Measurements from ENCODE around the gene C1QTNF3.
"Not testable (repeated sequence)": the region's sequence is repeated elsewhere in the genome, so short reads cannot be mapped to it uniquely, and the experiment has no call there.

The C1QTNF3 gene

GRCh38 chr5:34031117-34031516 lies 11.9 kb downstream of the C1QTNF3 start:
- DNase-seq (ENCODE audit: low spot score): no peak
- in situ Hi-C loops (cut with MboI; ENCODE audit: low sequenced_read_pairs, unreplicated experiment): no loop called here
- TF ChIP-seq CTCF (IDR thresholded peaks at IDR 0.05; ENCODE audit: borderline replicate concordance, control extremely low read depth, extremely low read depth, insufficient read depth, missing control alignments): no peak

GRCh38 chr5:34030585-34030984 lies 12.4 kb downstream of the C1QTNF3 start:
- DNase-seq (ENCODE audit: low spot score); in situ Hi-C loops (cut with MboI; ENCODE audit: low sequenced_read_pairs, unreplicated experiment): not testable (repeated sequence)

GRCh38 chr5:34030048-34030447 lies 13.0 kb downstream of the C1QTNF3 start:
- DNase-seq (ENCODE audit: low spot score): no peak
- in situ Hi-C loops (cut with MboI; ENCODE audit: low sequenced_read_pairs, unreplicated experiment): no loop called here
- TF ChIP-seq CTCF (IDR thresholded peaks at IDR 0.05; ENCODE audit: borderline replicate concordance, control extremely low read depth, extremely low read depth, insufficient read depth, missing control alignments): no peak

- no peak for TF ChIP-seq CTCF (IDR thresholded peaks at IDR 0.05; ENCODE audit: borderline replicate concordance, control extremely low read depth, extremely low read depth, insufficient read depth, missing control alignments)
- no peak for DNase-seq (ENCODE audit: low spot score)
- in situ Hi-C loops (cut with MboI; ENCODE audit: low sequenced_read_pairs, unreplicated experiment): no loop called here
Observed at GRCh38 chr5:34028349-34028748, 14.7 kb downstream of the C1QTNF3 start.

GRCh38 chr5:34026089-34026761 lies 16.8 kb downstream of the C1QTNF3 start:
- TF ChIP-seq CTCF (IDR thresholded peaks at IDR 0.05; ENCODE audit: borderline replicate concordance, control extremely low read depth, extremely low read depth, insufficient read depth, missing control alignments): no peak
- in situ Hi-C loops (cut with MboI; ENCODE audit: low sequenced_read_pairs, unreplicated experiment): no loop called here
- DNase-seq (ENCODE audit: low spot score): no peak

- in situ Hi-C loops (cut with MboI; ENCODE audit: low sequenced_read_pairs, unreplicated experiment): loop anchor here (25.0 kb wide), 1 partner anchor 165 kb away; no protein-coding TSS in a partner anchor
- peak; percentile 33 for DNase-seq (ENCODE audit: low spot score)
- TF ChIP-seq CTCF (IDR thresholded peaks at IDR 0.05; ENCODE audit: borderline replicate concordance, control extremely low read depth, extremely low read depth, insufficient read depth, missing control alignments): no peak
Observed at GRCh38 chr5:34022121-34022705, 20.8 kb downstream of the C1QTNF3 start.

- no peak for DNase-seq (ENCODE audit: low spot score)
- no peak for TF ChIP-seq CTCF (IDR thresholded peaks at IDR 0.05; ENCODE audit: borderline replicate concordance, control extremely low read depth, extremely low read depth, insufficient read depth, missing control alignments)
- in situ Hi-C loops (cut with MboI; ENCODE audit: low sequenced_read_pairs, unreplicated experiment): loop anchor here (25.0 kb wide), 1 partner anchor 166 kb away; no protein-coding TSS in a partner anchor
Observed at GRCh38 chr5:34021334-34021733, 21.7 kb downstream of the C1QTNF3 start.

Data from GM13976 (cell line).